T-cell (primary cell): ENCODE results near the gene JARID2. TPM values are rescaled to one million over a fixed set of nuclear protein-coding genes. Genes with fewer than 3 reads are reported as not detected.
A peak's percentile ranks its signal among the peaks of the same experiment; 100 is the strongest.

ENCODE experiments used
- ATAC-seq, 4 experiments: fragments of 200-7000 bp in 3 of 4; fragments of 150-1000 bp in 1 of 4; cut with Tn5 transposase; replicated peaks in 1 of 4; 1 replicate in 3 of 4; 2 replicates in 1 of 4; pipeline ENCODE4 v1.10.0; 2021; ENCODE audit warnings: moderate library complexity in 3 of 4, mild to moderate bottlenecking in 2 of 4, moderate number of reproducible peaks in 1 of 4
- CTCF ChIA-PET, 2 donors: fragments of 300-600 bp; sonication (Branson Sonifier 250); formaldehyde crosslinking; loops; one replicate each; lab custom pipeline; 2022; ENCODE audit warnings: antibody characterized with exemption in 2 of 2; lab: Charles Lee
- POLR2A ChIA-PET, 2 donors: fragments of 300-600 bp; sonication (Branson Sonifier 250); formaldehyde crosslinking; loops; one replicate each; lab custom pipeline; 2022; ENCODE audit warnings: antibody characterized with exemption in 2 of 2; lab: Charles Lee
- DNase-seq, 35 experiments: peaks; one replicate each; pipeline versions ENCODE4 v3.0.0 to v3.0.0-alpha.2; 2013 to 2023
- H3K27ac ChIP-seq: one replicate; pipeline ENCODE4 v1.5.1; 2013; ENCODE audit warnings: low read length
- H3K27me3 ChIP-seq, 2 experiments: replicated peaks in 1 of 2; 1 replicate in 1 of 2; 2 replicates in 1 of 2; pipeline versions ENCODE4 v1.6.1 to v1.7.0; 2013; ENCODE audit warnings: low read length in 1 of 2, mixed read lengths in 1 of 2; ENCODE audit not compliant: control insufficient read depth in 2 of 2, insufficient read depth in 2 of 2; ENCODE audit errors: extremely low read depth in 1 of 2
- H3K36me3 ChIP-seq, 2 donors: 1 replicate in 1 of 2; 2 replicates in 1 of 2; pipeline versions ENCODE4 v1.6.1 to v1.7.0; 2013; ENCODE audit warnings: low read length in 1 of 2; ENCODE audit not compliant: control insufficient read depth in 2 of 2, insufficient read depth in 1 of 2; ENCODE audit errors: extremely low read depth in 1 of 2
- H3K4me1 ChIP-seq, 2 experiments: 1 replicate in 1 of 2; 2 replicates in 1 of 2; pipeline versions ENCODE4 v1.6.1 to v1.7.0; 2013; ENCODE audit warnings: low read length in 2 of 2, mixed read lengths in 1 of 2; ENCODE audit not compliant: insufficient read depth in 2 of 2, control insufficient read depth in 1 of 2; ENCODE audit errors: extremely low read depth in 1 of 2
- H3K4me3 ChIP-seq, 2 donors: 1 replicate in 1 of 2; 2 replicates in 1 of 2; pipeline versions ENCODE4 v1.5.1 to v1.7.0; 2013; ENCODE audit warnings: mild to moderate bottlenecking in 2 of 2, low read length in 1 of 2, moderate library complexity in 1 of 2; ENCODE audit not compliant: control insufficient read depth in 1 of 2; ENCODE audit errors: extremely low read depth in 1 of 2
- H3K9me3 ChIP-seq: 2 replicates; pipeline ENCODE4 v1.7.0; 2013
- H3K27ac Mint-ChIP-seq, 2 donors: one replicate each; pipeline ENCODE4 v1.8.0; 2020 to 2021; ENCODE audit warnings: mild to moderate bottlenecking in 2 of 2, mixed read lengths in 2 of 2
- H3K27me3 Mint-ChIP-seq, 2 donors: one replicate each; pipeline ENCODE4 v1.8.0; 2021 to 2022; ENCODE audit warnings: mixed read lengths in 2 of 2
- H3K36me3 Mint-ChIP-seq: one replicate; pipeline ENCODE4 v1.8.0; 2021; ENCODE audit warnings: mixed read lengths
- H3K4me1 Mint-ChIP-seq, 3 donors: one replicate each; pipeline ENCODE4 v1.8.0; 2020 to 2022; ENCODE audit warnings: mixed read lengths in 3 of 3, mild to moderate bottlenecking in 1 of 3
- H3K4me3 Mint-ChIP-seq, 3 donors: one replicate each; pipeline ENCODE4 v1.8.0; 2020 to 2022; ENCODE audit warnings: mild to moderate bottlenecking in 3 of 3, mixed read lengths in 3 of 3, moderate library complexity in 3 of 3
- H3K9me3 Mint-ChIP-seq, 3 donors: one replicate each; pipeline ENCODE4 v1.8.0; 2020 to 2022; ENCODE audit warnings: mixed read lengths in 3 of 3
- WGBS: methylation state at CpG from one replicate; pipeline ENCODE4 v1.1.5; 2013; ENCODE audit warnings: missing lambda C conversion rate; ENCODE audit not compliant: insufficient coverage; 5-methylcytosine and 5-hydroxymethylcytosine counted together
- total RNA-seq, 35 experiments: library from RNA in 6 of 35; stranded (reverse) in 6 of 35; fragments of 120-200 nt in 1 of 35; gene quantifications; one replicate each; pipeline versions ENCODE4 v1.2.1 to v1.2.4 and lab custom pipeline; 2013 to 2026

The JARID2 gene
- total RNA-seq, 5 donors from 2014 or later (not counting 1 experiment from before 2014, with no cell fraction given), result 19.8 to 27.9 (median 21.6) TPM

DNA sequence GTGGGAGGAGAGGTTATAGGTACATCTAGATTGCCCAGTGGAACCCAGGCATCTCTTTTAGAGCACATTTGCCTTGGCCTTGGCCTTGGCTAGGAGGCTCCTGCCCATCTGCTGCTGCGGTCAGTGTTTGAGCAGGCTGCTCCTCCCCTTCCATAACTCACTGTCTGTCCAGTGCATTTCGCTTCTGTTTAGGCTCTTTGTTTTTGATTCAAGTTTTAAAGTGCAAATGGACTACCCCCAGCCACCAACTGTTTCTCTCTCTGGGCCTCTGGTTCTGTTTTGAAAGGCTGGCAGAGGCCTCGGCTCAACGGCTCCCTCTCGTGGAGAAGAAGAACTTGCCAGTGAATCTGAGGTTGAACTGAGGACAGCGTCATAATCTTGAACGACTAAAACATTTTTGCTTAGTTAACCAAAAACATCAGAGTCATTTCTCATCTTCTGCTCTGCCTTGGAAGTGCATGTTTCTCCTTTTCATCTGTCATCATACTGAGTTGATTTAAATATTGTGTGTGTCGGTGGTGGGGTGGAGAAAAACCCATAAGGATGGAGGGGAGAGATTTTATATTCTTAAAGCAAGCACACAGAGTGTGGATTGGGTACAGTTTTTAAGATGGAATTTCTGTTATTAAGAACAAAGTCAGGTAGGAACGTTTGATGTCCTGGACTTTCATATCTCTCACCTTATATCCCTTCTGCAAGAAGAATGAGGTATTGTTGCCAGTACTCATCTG, 245.6 kb downstream of the JARID2 start:
- peak; percentile 81 to 87 (median 82) for ATAC-seq
- no peaks in the 10 kb centered on the region for H3K9me3 ChIP-seq
- no peak overlapping the region for H3K4me3 ChIP-seq
- no peaks in the 10 kb centered on the region for H3K27me3 ChIP-seq
- peaks cover 7 to 16% of the 10 kb centered on the region in 2 experiments for H3K4me1 ChIP-seq
- Mint-ChIP-seq H3K36me3 (peaks cover 30% of the 10 kb centered on the region), H3K27me3 (no peaks in the 10 kb centered on the region), H3K9me3 (no peaks in the 10 kb centered on the region), H3K4me3 (peak overlapping the region in 1 of 3 donors; percentile 16), H3K4me1 (peaks cover 34 to 36% (median 35%) of the 10 kb centered on the region in 3 donors), H3K27ac (peak overlapping the region; percentile 15 to 79)
- no peak overlapping the region for H3K27ac ChIP-seq
- CTCF ChIA-PET, result interaction anchor here (0.6 to 1.0 kb wide), 3 partner anchors 1220 to 1606 kb away, joined by 3 to 7 read pairs (median 5); no protein-coding TSS in a partner anchor
- peak; percentile 36 to 78 (median 63) for DNase-seq
- H3K36me3 ChIP-seq, result peaks cover 7 to 39% of the 10 kb centered on the region in 2 donors
- 50% methylated on average over 2 of the region's 9 CpGs for WGBS
- POLR2A ChIA-PET, result no interaction called here

GRCh38 chr6:15491986-15492269, 246.1 kb downstream of the JARID2 start:
- POLR2A ChIA-PET, result no interaction called here
- CTCF ChIA-PET, result interaction anchor here in 1 of 2 donors (0.7 kb wide), 1 partner anchor 1280 kb away, joined by 3 read pairs; no protein-coding TSS in a partner anchor
- Histone ChIP-seq H3K4me3 (no peak overlapping the region), H3K27ac (no peak overlapping the region), H3K36me3 (peaks cover 10 to 44% of the 10 kb centered on the region in 2 donors), H3K9me3 (no peaks in the 10 kb centered on the region), H3K27me3 (no peaks in the 10 kb centered on the region), H3K4me1 (peaks cover 7 to 16% of the 10 kb centered on the region in 2 experiments)
- Mint-ChIP-seq H3K27ac (peak overlapping the region; percentile 8 to 22), H3K9me3 (no peaks in the 10 kb centered on the region), H3K36me3 (peaks cover 27% of the 10 kb centered on the region), H3K4me3 (peak overlapping the region in 1 of 3 donors; percentile 16), H3K27me3 (no peaks in the 10 kb centered on the region), H3K4me1 (peaks cover 34 to 36% (median 35%) of the 10 kb centered on the region in 3 donors)
- DNase-seq, result no peak
- ATAC-seq, result no peak
- 71% methylated on average over 3 of the region's 5 CpGs for WGBS

DNA sequence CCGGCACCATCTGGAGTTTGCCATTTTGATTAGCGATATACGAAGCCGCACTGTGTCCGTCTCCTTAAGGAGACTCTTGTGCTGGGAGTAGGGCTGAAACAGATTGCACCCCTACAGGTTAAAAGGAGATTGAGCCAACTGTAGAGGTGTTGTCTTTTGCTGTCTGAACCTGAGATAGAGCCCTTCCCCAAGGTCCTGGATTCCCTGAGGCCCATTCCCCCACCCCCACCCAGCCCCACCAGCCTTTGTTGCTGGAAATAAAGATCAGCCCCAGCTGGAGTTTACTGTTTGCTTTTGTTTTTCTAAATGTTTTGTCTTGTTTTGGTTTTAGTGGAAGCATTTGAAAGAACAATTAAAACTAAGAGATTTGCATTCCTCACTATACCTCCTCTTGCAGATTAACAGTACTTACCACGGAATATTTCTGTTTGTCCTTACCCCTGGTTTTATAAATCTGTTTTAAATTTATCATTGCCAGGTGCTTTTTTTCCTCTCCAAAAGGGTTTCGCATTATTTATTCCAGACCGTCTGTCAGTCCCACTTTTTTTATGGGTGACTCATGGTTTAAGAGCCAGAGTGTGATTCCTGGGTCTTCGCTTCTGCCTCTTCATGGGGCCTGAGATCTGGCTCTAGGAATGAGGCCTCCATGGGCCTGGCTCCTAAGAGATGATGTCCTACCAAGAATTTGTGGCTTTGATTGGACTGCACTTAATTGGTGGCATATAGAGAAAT, 247.7 kb downstream of the JARID2 start:
- WGBS, result 100% methylated on average over 1 of the region's 9 CpGs
- H3K27ac Mint-ChIP-seq, result no peak overlapping the region
- Histone ChIP-seq H3K9me3 (no peaks in the 10 kb centered on the region), H3K4me1 (peaks cover 7 to 16% of the 10 kb centered on the region in 2 experiments), H3K27me3 (no peaks in the 10 kb centered on the region), H3K36me3 (peaks cover 6 to 36% of the 10 kb centered on the region in 2 donors), H3K27ac (no peak overlapping the region), H3K4me3 (no peak overlapping the region)
- no peaks in the 10 kb centered on the region for H3K9me3 Mint-ChIP-seq
- ATAC-seq (no peak), DNase-seq (no peak)
- H3K4me1 Mint-ChIP-seq, result peaks cover 34 to 36% (median 36%) of the 10 kb centered on the region in 3 donors
- H3K4me3 Mint-ChIP-seq, result no peak overlapping the region
- no peaks in the 10 kb centered on the region for H3K27me3 Mint-ChIP-seq
- POLR2A ChIA-PET, result interaction anchor here (0.6 kb wide), 2 partner anchors 19 to 1275 kb away, joined by 4 read pairs; no protein-coding TSS in a partner anchor
- CTCF ChIA-PET, result no interaction called here
- H3K36me3 Mint-ChIP-seq, result peaks cover 21% of the 10 kb centered on the region

DNA sequence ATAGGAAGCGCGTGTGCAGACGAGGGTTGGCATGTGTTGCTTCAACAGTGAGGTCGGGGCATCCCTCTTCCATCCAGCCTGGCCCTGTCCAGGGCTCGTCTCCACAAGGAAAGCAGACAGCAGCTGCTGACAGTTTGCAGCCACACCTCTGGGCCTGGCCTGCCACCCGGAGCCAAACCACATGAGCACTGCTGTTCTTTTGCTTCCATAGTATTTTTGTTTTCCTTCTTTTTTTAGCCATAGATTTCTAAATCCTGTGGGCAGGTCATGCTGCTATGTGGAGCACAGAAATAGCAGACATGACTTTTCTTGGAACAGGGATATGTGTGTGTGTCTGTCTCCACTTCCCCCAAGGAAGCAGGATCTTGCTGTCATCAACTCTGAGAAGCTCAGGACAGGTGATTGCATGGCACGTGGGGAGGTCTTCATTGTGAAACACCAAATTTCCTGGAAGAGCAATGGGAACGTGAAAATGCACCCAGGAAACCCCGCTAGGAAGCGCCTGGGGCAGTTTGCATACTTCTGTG, 249.6 kb downstream of the JARID2 start:
- Histone ChIP-seq H3K4me3 (no peak overlapping the region), H3K27ac (no peak overlapping the region), H3K4me1 (peaks cover under 1 to 12% of the 10 kb centered on the region in 2 experiments), H3K36me3 (peaks cover 16 to 43% of the 10 kb centered on the region in 2 donors), H3K27me3 (no peaks in the 10 kb centered on the region), H3K9me3 (no peaks in the 10 kb centered on the region)
- H3K36me3 Mint-ChIP-seq, result peaks cover 17% of the 10 kb centered on the region
- H3K27me3 Mint-ChIP-seq, result no peaks in the 10 kb centered on the region
- H3K4me1 Mint-ChIP-seq, result peaks cover 20 to 24% (median 24%) of the 10 kb centered on the region in 3 donors
- ChIA-PET CTCF (no interaction called here), POLR2A (no interaction called here)
- no peaks in the 10 kb centered on the region for H3K9me3 Mint-ChIP-seq
- DNase-seq, result no peak
- ATAC-seq, result no peak
- no peak overlapping the region for H3K27ac Mint-ChIP-seq
- H3K4me3 Mint-ChIP-seq, result no peak overlapping the region
- WGBS, result 100% methylated on average over 5 of the region's 10 CpGs

- Histone ChIP-seq H3K27ac (no peak overlapping the region), H3K9me3 (no peaks in the 10 kb centered on the region), H3K27me3 (no peaks in the 10 kb centered on the region), H3K36me3 (peaks cover 16 to 54% of the 10 kb centered on the region in 2 donors), H3K4me3 (no peak overlapping the region), H3K4me1 (peaks cover 0 to 8% of the 10 kb centered on the region in 2 experiments)
- 96% methylated on average over 60 of the region's 60 CpGs for WGBS
- ChIA-PET CTCF (no interaction called here), POLR2A (interaction anchor here in 1 of 2 donors (0.5 kb wide), 1 partner anchor 10 kb away, joined by 3 read pairs; no protein-coding TSS in a partner anchor)
- DNase-seq, result no peak
- no peaks in the 10 kb centered on the region for H3K9me3 Mint-ChIP-seq
- H3K4me1 Mint-ChIP-seq, result peaks cover 12 to 16% (median 14%) of the 10 kb centered on the region in 3 donors
- no peak overlapping the region for H3K27ac Mint-ChIP-seq
- no peak overlapping the region for H3K4me3 Mint-ChIP-seq
- no peaks in the 10 kb centered on the region for H3K27me3 Mint-ChIP-seq
- peaks cover 26% of the 10 kb centered on the region for H3K36me3 Mint-ChIP-seq
- ATAC-seq, result no peak
Measured at GRCh38 chr6:15496345-15497131, 250.7 kb downstream of the JARID2 start.
